ENCODE measurements around the gene RAB32. TPM values are rescaled to one million over a fixed set of nuclear protein-coding genes. Genes with fewer than 3 reads are reported as not detected.
A peak's percentile ranks its signal among the peaks of the same experiment; 100 is the strongest.
"Not testable (repeated sequence)": the region's sequence is repeated elsewhere in the genome, so short reads cannot be mapped to it uniquely, and the experiment has no call there.

The RAB32 gene
- total RNA-seq (2014; rRNA removed; shearing (Covaris generic)) = 143 and 150 TPM in 2 replicates

GRCh38 chr6:146543211-146543939 is at the start of gene RAB32:
TSS of gene RAB32 (plus strand) at chr6:146543833. CDS start at chr6:146543872, 39 bp downstream.
- DNase-seq (ENCODE audit: low read depth) = peak; percentile 97

DNA sequence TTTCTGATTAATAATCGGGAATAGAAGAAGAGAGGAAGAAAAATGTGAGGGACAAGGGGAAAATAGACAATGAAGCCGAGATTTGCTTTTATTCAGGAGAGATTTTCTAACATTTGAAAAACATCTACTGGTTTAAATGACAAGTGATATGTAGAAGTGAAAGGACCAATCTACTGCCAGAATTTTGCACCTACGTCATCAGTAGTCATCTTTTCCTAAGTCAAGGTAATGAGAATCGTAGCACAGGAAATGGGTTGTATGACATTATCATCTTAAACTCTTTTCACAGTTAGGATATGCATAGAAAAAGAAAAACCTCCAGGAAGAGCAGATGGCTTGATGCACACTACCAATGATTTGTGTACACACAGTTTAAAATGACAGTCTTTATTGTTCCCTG is 45.3 kb upstream of the RAB32 start:
- DNase-seq (ENCODE audit: low read depth) = no peak

GRCh38 chr6:146503096-146503495 is 40.5 kb upstream of the RAB32 start:
- no peak for DNase-seq (ENCODE audit: low read depth)

GRCh38 chr6:146515212-146515611 is 28.4 kb upstream of the RAB32 start:
- no peak for DNase-seq (ENCODE audit: low read depth)

GRCh38 chr6:146526192-146526591 is 17.4 kb upstream of the RAB32 start:
- no peak for DNase-seq (ENCODE audit: low read depth)

GRCh38 chr6:146532702-146533101 is 10.9 kb upstream of the RAB32 start:
- no peak for DNase-seq (ENCODE audit: low read depth)

DNA sequence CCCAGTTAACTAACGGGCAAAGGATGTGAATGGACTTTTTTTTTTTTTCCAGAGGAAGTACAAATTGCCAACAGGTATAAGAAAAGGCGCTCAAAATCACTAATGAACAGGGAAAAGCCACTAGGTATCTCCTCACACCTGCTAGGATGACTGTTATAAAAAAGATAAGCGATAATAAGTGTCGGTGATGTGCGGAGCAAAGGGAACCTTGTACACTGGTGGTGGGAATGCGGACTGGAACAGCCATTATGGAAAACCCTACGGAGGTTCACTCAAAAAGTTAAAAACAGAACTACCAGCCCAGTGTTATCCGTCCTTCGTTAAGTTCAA is 787 bp upstream of the RAB32 start:
- no peak for DNase-seq (ENCODE audit: low read depth)

- peak; percentile 65 for DNase-seq (ENCODE audit: low read depth)
These were observed 445 bp downstream of the RAB32 start for GRCh38 chr6:146543940-146544615.

- DNase-seq (ENCODE audit: low read depth) = peak; percentile 30
These were observed 1.1 kb downstream of the RAB32 start for GRCh38 chr6:146544616-146545182.

DNA sequence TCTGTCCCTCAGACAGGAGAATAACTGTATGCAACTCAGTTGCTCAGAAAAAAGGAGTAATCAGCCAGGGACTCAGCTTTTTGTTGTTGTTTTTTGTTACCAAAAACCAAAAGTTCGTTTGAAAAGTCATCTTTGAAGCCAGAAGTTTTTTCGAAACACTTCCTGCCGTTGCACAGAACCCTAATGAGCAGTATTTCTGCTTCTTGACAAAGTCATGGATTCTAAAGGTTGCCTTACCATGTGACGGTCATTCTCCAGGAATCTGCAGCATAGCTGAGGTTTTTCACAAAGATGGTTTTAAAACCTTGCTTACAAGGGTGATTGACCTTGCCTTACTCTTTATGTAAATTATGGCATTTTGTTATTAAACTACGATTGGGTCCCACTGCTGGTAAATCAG is 1.9 kb downstream of the RAB32 start:
- peak; percentile 49 for DNase-seq (ENCODE audit: low read depth)

DNA sequence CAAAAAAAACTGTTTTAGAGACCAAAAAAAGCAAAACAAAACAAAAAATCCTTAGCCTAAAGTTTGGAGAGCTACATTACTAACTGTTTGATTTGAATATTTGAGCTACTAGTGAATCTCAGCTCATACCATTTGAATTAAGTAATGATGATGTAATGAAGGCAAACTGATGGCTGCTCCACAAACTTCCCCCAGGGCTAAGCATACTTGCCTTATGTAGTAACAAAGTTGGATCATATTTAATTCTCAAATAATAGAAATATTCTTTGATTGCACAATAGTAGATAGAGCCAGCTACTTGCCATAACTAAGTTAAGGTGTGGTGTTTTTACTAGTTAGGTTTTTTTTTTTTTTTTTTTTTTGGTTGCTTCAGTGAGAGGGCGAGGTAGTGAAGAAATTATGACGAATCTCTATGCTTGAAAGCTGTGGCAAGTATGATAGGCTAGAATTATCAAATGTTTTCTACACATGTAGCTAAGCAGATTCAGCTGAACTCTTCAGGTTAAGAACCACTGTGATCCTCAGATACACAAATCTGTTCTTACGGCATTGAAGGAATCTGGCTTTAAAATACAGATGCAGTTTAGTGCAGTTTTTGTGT is 2.9 kb downstream of the RAB32 start:
- peak; percentile 74 for DNase-seq (ENCODE audit: low read depth)

DNA sequence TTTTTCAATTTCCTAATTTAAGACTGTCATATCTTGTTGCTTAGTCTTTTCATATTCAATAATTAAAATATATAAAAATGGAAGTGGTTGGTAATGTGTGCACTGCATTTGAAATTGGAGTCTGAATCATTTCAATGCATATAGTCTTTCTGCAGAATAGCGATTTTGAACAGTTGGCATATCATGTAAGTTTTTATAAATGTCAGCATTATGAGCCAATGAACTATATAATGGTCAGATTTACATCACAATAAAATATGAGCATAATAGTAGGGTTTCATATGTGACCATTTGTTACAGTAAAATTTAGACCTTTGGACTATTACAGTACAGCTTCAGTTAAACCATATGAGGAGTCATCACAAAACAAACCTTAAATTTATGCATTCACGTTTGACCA is 4.3 kb downstream of the RAB32 start:
- DNase-seq (ENCODE audit: low read depth) = no peak

GRCh38 chr6:146548898-146549374 is 5.3 kb downstream of the RAB32 start:
- DNase-seq (ENCODE audit: low read depth) = no peak

GRCh38 chr6:146550911-146551310 is 7.3 kb downstream of the RAB32 start:
- DNase-seq (ENCODE audit: low read depth) = no peak

DNA sequence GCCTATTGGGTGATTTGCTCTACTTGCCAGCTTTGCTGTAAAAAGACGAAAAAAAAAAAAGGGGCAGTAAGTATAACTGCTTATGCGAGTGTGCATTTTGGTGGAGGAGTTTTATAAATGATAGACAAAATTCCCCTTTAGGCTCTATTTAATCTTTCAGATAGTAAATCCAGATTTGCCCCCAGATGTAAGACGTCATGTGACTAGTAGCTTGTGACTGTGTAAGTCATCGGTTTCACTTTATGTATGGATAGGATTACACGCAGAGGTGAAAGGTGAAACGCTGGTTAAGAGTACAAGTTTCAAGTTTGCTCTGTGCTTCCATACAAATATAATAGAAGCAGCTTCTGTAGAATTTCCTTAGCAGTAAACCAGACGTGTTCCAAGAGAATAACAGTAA is 7.9 kb downstream of the RAB32 start:
- no peak for DNase-seq (ENCODE audit: low read depth)

GRCh38 chr6:146553377-146554135 is 9.9 kb downstream of the RAB32 start:
- no peak for DNase-seq (ENCODE audit: low read depth)

DNA sequence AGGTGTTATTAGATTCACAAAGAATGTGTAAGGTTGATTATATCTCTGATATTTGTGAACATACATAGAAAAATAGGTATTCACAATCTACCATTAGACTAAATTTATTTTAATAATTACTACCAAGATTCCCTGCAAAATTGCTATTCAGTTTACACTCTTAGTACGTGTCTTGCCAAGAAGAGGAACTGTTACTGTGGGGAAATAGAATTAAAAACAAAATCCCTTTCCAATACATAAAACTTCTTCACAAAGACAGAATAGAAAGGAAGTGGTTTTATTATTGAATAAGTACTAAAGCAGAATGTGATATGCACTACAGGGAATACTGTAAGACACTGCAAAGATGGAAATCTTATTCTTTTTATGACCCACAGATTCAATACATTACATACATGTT is 17.0 kb downstream of the RAB32 start:
- no peak for DNase-seq (ENCODE audit: low read depth)

- DNase-seq (ENCODE audit: low read depth) = not testable (repeated sequence)
These were observed 23.0 kb downstream of the RAB32 start for GRCh38 chr6:146566661-146567060.

DNA sequence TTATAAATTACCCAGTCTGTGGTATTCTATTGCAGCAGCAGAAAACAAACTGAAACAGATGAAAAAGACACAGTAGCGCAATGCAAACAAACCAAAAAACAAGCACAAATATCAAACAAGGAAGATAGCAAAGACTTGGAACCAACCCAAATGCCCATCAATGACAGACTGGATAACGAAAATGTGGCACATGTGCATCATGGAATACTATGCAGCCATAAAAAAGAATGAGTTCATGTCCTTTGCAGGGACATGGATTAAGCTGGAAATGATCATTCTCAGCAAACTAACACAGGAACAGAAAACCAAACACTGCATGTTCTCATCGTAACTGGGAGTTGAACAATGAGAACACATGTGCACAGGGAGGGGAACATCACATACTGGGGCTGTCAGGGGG is 25.0 kb downstream of the RAB32 start:
- DNase-seq (ENCODE audit: low read depth) = not testable (repeated sequence)

DNA sequence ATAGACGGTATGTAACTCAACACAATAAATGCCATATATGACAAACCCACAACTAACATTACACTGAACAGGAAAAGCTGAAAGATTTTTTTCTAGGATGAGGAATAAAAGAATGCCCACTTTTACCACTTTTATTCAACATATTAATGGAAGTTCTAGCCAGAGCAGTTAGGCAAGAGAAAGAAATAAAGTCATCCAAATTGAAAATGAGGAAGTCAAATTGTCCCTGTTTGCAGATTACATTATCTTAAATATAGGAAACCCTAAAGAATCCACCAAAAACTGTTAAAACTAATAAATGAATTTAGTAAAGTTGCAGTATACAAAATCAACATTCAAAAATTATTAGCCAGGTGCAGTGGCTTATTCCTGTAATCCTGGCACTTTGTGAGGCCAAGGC is 30.6 kb downstream of the RAB32 start:
- no peak for DNase-seq (ENCODE audit: low read depth)

DNA sequence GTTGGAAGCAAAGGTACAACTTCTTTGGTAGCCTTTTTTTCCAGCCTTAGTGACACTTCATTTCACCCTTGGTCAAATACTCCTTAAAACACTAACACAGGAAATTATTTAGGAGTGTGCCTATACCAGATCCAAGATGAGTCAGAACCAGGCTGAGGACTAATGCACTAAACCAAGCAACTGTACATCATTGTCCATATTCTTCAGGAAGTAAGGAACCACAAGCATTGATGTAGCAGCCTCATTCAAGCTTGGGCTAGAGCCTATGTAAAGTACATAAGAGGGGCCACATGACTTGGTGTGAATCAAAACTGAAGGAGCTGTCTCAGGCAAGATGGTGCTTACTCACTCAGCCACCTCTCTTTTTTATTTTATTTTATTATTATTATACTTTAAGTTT is 34.4 kb downstream of the RAB32 start:
- peak; percentile 63 for DNase-seq (ENCODE audit: low read depth)

DNA sequence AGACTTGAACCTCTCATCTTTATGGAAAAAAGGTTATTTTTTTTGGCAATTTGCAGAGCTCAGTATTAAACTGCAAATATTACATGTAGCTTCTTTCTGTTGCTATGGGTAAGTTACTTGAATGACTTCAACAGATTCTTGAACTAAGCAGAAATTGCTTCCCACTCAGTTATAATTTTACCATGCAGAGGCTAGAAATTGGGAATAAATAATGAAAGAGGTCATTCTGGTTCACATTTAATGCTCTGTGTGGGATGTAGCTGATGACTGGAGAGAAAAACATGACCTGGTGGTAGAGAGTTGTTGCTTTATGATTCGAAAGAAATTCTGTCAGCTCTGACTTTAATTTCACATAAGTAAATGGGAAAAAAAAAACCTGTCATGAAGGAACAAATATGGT is 38.3 kb downstream of the RAB32 start:
- no peak for DNase-seq (ENCODE audit: low read depth)
